Tibial nerve (tissue), 4 donors: Measurements from ENCODE around the gene DNASE1L2. TPM values are rescaled to one million over a fixed set of nuclear protein-coding genes. Genes with fewer than 3 reads are reported as not detected.
"Not testable (repeated sequence)": the region's sequence is repeated elsewhere in the genome, so short reads cannot be mapped to it uniquely, and the experiment has no call there.

Source experiments
- DNase-seq, 2 donors: peaks; one replicate each; pipeline ENCODE4 v3.0.0-alpha.2; 2019; ENCODE audit warnings: low spot score in 2 of 2
- H3K27ac ChIP-seq, 4 donors: fragments of 200-600 bp; sonication (generic) in 3 of 4; one replicate each; pipeline ENCODE4 v1.5.1; 2017 to 2019; ENCODE audit warnings: mild to moderate bottlenecking in 1 of 4
- H3K27me3 ChIP-seq, 2 donors: fragments of 200-600 bp; sonication (generic) in 1 of 2; one replicate each; pipeline versions ENCODE4 v1.5.1 to v1.6.0; 2017 to 2019
- H3K36me3 ChIP-seq, 3 donors: fragments of 200-600 bp; sonication (generic); one replicate each; pipeline ENCODE4 v1.5.1; 2018 to 2019
- H3K4me1 ChIP-seq, 4 donors: fragments of 200-600 bp; sonication (generic) in 3 of 4; one replicate each; pipeline ENCODE4 v1.5.1; 2017 to 2019
- H3K4me3 ChIP-seq, 4 donors: fragments of 200-600 bp; sonication (generic) in 3 of 4; one replicate each; pipeline ENCODE4 v1.5.1; 2017 to 2019; ENCODE audit warnings: mild to moderate bottlenecking in 1 of 4, moderate library complexity in 1 of 4
- H3K9me3 ChIP-seq, 4 donors: fragments of 200-600 bp; sonication (generic) in 3 of 4; one replicate each; pipeline ENCODE4 v1.5.1; 2017 to 2019
- EP300 ChIP-seq, 2 donors: sonication (generic); formaldehyde crosslinking; IDR thresholded peaks; one replicate each; pipeline ENCODE4 v1.6.1; 2017; ENCODE audit warnings: antibody characterized with exemption in 2 of 2, mild to moderate bottlenecking in 1 of 2
- POLR2A ChIP-seq, 2 donors: fragments of 450-650 bp; IDR thresholded peaks; one replicate each; pipeline ENCODE4 v1.6.1; 2017; ENCODE audit warnings: antibody characterized with exemption in 2 of 2, mild to moderate bottlenecking in 2 of 2, moderate library complexity in 2 of 2
- WGBS, 2 donors: methylation state at CpG; one replicate each; pipeline ENCODE4 v1.1.5; 2018; 5-methylcytosine and 5-hydroxymethylcytosine counted together
- total RNA-seq, 4 donors: library from RNA; depleted of rRNA; stranded (reverse); fragments of >200 nt; gene quantifications; one replicate each; pipeline ENCODE4 v1.1.0, GENCODE V29; 2016
- TF ChIP-seq, protein P1 (sequence below), 5 experiments: fragments of 200-600 bp in 3 of 5; fragments of 450-650 bp in 2 of 5; sonication (generic) in 3 of 5; IDR thresholded peaks; one replicate each; pipeline ENCODE4 v1.5.1; 2016 to 2019; ENCODE audit warnings: antibody characterized with exemption in 5 of 5, mild to moderate bottlenecking in 3 of 5, moderate library complexity in 2 of 5

Gene DNASE1L2
- total RNA-seq, 4 donors from 2014 or later = 0.39 to 5.4 (median 0.64) TPM

DNA sequence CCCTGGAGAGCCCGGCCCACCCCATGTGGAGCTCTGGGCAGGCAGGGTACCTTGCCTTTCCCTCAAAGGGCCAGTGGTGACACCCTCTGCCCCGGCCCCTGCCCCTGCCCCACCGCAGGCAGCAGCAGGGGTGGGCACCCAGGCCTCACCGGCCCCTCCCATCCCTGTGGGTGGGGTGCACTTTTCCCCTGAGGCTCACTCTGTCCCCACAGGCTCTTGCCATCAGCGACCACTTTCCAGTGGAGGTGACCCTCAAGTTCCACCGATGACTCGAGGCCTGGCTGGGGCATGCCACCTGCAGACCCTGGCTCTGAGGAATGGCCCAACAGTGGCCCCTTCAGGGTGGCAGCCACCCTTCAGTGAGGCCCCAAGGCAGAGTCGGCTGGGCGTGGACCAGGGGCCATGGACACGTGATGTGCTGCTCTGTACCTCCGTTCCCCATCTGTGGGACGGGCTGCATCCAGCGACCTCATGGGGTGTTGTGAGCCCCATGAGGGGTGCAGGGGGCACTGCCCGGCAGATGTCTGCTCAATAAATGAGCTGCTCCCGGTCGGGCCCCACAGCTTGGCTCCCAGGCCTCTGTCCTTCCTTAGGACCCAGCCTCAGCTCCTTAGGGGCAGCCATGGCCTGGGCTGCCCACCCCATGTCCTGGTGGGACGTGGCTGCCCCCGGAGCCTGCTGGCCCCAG lies 2.0 kb downstream of the DNASE1L2 start:
- H3K4me3 ChIP-seq = no peak overlapping the region
- no peak for DNase-seq
- WGBS, 2 donors = 66 to 75% methylated on average over 9 to 12 of the region's 18 CpGs
- peaks cover 0 to 76% (median 14%) of the 10 kb centered on the region in 3 donors for H3K36me3 ChIP-seq
- H3K4me1 ChIP-seq = peaks cover 0 to 28% (median 22%) of the 10 kb centered on the region in 4 donors
- H3K9me3 ChIP-seq = no peaks in the 10 kb centered on the region
- H3K27ac ChIP-seq = peak overlapping the region in 1 of 4 donors; percentile 6
- peaks cover 0 to 17% of the 10 kb centered on the region in 2 donors for H3K27me3 ChIP-seq
- TF ChIP-seq EP300 (IDR thresholded peaks at IDR 0.05) = no peak
- no peak for TF ChIP-seq POLR2A (IDR thresholded peaks at IDR 0.05)
- TF ChIP-seq, protein P1, sequence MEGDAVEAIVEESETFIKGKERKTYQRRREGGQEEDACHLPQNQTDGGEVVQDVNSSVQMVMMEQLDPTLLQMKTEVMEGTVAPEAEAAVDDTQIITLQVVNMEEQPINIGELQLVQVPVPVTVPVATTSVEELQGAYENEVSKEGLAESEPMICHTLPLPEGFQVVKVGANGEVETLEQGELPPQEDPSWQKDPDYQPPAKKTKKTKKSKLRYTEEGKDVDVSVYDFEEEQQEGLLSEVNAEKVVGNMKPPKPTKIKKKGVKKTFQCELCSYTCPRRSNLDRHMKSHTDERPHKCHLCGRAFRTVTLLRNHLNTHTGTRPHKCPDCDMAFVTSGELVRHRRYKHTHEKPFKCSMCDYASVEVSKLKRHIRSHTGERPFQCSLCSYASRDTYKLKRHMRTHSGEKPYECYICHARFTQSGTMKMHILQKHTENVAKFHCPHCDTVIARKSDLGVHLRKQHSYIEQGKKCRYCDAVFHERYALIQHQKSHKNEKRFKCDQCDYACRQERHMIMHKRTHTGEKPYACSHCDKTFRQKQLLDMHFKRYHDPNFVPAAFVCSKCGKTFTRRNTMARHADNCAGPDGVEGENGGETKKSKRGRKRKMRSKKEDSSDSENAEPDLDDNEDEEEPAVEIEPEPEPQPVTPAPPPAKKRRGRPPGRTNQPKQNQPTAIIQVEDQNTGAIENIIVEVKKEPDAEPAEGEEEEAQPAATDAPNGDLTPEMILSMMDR (IDR thresholded peaks at IDR 0.05) = no peak

DNA sequence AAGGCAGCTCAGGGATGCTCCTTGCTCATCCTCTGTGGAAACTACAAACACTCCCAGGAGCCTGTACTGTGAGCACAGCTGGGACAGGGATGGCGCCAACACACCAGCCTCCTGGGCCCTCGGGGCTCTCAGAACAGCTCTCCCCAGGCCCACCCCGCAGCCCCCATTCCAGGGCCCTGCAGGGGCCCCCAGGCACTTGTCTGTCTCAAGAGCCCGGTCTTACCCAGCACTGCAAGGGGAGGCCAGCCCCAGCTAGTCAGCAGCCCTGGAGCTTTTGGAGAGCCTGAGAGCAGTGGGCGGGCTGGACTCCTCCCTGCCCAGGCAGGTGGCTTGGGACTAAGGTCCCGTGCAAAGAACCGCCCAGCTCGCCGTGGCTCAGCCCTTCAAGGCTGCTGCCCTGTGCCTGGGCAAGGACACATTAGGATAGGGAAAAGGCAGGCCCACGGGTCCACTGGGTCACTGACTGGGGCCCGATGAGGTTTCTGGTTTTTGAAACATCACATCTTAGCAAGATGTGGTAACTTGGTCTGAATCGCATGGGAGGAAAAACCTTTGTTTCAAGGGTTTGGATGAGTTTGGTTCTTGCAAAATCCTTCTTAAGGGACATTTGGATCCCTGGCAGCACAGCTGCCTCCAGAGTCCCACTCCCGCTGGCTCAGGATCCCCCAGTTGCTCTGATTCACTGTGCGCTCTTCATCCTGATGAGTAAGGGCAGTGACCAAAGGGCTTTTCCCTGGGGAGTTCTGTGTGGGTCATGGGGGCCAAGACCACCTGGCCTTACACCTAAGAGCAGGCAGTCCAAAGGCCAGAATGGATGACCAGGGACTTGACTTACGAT lies 2.8 kb downstream of the DNASE1L2 start:
- 73 to 91% methylated on average over 8 to 13 of the region's 15 CpGs for WGBS, 2 donors
- Histone ChIP-seq H3K27me3 (peaks cover 0 to 17% of the 10 kb centered on the region in 2 donors), H3K27ac (peak overlapping the region in 1 of 4 donors; percentile 6), H3K4me1 (peaks cover 0 to 28% (median 22%) of the 10 kb centered on the region in 4 donors), H3K9me3 (no peaks in the 10 kb centered on the region), H3K4me3 (no peak overlapping the region), H3K36me3 (peaks cover 0 to 76% (median 12%) of the 10 kb centered on the region in 3 donors)
- TF ChIP-seq EP300 (IDR thresholded peaks at IDR 0.05) (no peak), POLR2A (IDR thresholded peaks at IDR 0.05) (no peak)
- no peak for DNase-seq

DNA sequence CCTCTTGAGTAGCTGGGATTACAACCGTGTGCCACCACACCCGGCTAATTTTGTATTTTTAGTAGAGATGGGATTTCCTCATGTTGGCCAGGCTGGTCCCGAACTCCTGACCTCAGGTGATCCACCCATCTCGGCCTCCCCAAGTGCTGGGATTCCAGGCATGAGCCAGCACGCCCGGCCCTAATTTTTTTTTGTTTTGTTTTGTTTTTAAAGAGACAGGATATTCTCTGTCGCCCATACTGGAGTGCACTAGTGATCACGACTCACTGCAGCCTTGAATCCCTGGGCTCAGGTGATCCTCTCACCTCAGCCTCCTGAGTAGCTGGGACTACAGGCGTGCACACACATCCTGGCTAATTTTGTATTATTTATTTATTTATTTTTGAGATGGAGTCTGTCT lies 4.1 kb downstream of the DNASE1L2 start:
- not testable (repeated sequence) for H3K9me3 ChIP-seq, H3K27ac ChIP-seq, DNase-seq, H3K4me3 ChIP-seq
- H3K27me3 ChIP-seq = peaks cover 0 to 17% of the 10 kb centered on the region in 2 donors
- peaks cover 0 to 76% (median 9%) of the 10 kb centered on the region in 3 donors for H3K36me3 ChIP-seq
- WGBS, 2 donors = 70 to 78% methylated on average over 9 of the region's 9 CpGs
- peaks cover 0 to 28% (median 22%) of the 10 kb centered on the region in 4 donors for H3K4me1 ChIP-seq

DNA sequence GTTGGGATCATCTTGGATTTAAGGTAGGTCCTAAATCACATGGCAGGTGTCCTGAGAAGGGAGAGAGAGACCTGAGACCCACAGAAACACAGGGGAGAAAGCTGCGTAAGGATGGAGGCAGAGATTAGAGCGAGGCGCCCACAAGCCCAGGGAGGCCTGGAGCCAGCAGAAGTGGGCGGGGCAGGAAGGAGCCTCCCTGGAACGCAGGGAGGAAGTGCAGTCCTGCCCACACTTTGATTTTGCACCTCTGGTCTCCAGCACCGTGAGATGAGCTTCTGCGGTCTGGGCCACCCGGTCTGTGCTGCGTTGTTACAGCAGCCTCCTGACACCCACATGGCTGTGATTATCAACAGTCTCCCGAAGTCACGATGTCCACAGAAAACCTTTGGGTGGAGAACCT lies 6.4 kb downstream of the DNASE1L2 start:
- Histone ChIP-seq H3K9me3 (no peaks in the 10 kb centered on the region), H3K4me3 (no peak overlapping the region), H3K36me3 (peaks cover 0 to 87% (median 12%) of the 10 kb centered on the region in 3 donors), H3K27me3 (peaks cover 0 to under 1% of the 10 kb centered on the region in 2 donors), H3K27ac (no peak overlapping the region), H3K4me1 (peaks cover 0 to 6% (median 4%) of the 10 kb centered on the region in 4 donors)
- TF ChIP-seq POLR2A (IDR thresholded peaks at IDR 0.05) (no peak), EP300 (IDR thresholded peaks at IDR 0.05) (no peak)
- TF ChIP-seq, protein P1 (IDR thresholded peaks at IDR 0.05) = no peak
- WGBS, 2 donors = 71 to 73% methylated on average over 8 to 11 of the region's 11 CpGs
- DNase-seq = no peak

DNA sequence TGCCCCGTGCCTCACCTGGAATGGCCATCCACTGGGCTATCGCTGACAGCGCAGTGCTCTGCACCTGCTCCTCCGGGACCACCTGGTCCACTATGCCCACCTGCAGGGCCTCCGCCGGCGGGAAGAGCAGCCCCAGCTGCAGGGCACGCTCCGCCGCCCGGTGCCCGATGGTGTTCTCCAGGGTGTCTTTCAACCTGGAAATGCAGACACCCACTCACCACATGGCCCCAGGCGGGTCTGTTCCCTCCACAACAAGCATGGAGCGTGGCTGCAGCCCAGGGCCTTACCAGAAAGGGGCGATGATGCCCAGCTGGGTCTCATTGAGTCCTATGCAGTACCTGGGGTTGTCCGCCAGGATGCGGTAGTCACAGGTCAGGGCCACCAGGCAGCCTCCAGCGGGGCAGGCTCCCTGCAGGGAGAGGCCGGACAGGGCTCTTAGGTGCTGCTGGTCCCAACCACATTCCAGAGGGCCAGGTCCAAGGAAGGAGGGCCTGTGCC lies 6.8 kb downstream of the DNASE1L2 start:
- Histone ChIP-seq H3K9me3 (no peaks in the 10 kb centered on the region), H3K4me3 (no peak overlapping the region), H3K36me3 (peaks cover 0 to 87% (median 12%) of the 10 kb centered on the region in 3 donors), H3K27me3 (no peaks in the 10 kb centered on the region), H3K4me1 (peaks cover 0 to 1% (median under 1%) of the 10 kb centered on the region in 4 donors), H3K27ac (no peak overlapping the region)
- no peak for DNase-seq
- WGBS, 2 donors = 91 to 94% methylated on average over 18 to 19 of the region's 19 CpGs
- TF ChIP-seq POLR2A (IDR thresholded peaks at IDR 0.05) (no peak), EP300 (IDR thresholded peaks at IDR 0.05) (no peak)
- TF ChIP-seq, protein P1 (IDR thresholded peaks at IDR 0.05) = no peak
